GM18870 (cell line): ENCODE data around the gene CAPN5.

Experiments used
- ATAC-seq: cut with Tn5 transposase; IDR thresholded peaks from one replicate; pipeline ENCODE4 v1.9.1; 2021; ENCODE audit warnings: moderate library complexity; ENCODE audit not compliant: unreplicated experiment

CAPN5 gene

DNA sequence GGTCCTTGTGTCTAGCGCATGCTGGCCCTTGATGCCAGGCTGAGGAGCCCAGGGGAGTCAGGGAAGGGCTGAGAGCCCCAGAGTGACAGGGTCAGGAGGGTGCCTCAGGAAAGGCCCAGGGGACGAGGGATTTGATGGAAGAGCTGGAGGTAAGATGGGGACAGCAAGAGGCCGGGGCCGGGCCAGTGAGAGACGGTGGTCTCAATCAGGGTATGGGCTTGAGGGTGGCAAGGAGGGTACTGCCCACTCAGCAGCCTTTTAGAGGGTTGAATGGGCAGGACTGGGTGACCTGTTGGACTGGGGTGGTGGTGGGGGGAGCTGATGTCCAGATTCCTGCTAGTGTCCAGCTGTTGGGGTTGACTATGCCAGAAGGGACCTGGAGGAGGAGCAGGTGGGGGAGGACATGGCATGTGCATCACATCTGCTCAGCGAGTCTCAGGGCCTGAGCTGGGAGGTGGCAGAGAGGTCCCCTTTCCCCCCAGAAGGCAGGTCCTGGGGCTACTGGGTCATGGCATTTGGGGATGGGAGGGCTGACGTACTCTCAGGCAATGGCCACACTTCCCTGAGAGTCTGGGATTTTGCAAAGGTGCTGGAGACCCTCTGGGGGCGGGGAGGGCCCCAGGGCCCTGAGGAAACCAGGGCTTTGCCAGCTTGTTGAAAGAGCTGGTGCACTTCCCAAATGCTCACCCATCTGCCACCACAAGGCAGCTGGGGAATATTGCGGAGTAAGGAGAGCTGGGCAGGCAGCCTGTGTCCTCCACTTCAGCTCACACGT is 79.7 kb downstream of the CAPN5 start:
- no peak for ATAC-seq

DNA sequence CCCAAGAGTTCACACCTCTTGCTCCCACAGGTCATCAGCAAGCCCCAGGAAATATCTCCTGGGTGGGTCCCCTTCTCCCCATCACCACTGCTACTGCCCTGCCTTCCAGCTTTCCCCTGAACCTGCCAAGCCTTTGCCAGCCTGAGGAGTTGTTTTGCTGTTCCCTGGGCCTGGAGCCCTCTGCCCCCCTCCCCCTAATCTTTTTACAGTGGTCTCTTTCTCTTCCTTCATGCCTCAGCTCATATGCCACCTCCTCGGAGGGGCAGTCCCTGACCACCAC is 80.2 kb downstream of the CAPN5 start:
- no peak for ATAC-seq

DNA sequence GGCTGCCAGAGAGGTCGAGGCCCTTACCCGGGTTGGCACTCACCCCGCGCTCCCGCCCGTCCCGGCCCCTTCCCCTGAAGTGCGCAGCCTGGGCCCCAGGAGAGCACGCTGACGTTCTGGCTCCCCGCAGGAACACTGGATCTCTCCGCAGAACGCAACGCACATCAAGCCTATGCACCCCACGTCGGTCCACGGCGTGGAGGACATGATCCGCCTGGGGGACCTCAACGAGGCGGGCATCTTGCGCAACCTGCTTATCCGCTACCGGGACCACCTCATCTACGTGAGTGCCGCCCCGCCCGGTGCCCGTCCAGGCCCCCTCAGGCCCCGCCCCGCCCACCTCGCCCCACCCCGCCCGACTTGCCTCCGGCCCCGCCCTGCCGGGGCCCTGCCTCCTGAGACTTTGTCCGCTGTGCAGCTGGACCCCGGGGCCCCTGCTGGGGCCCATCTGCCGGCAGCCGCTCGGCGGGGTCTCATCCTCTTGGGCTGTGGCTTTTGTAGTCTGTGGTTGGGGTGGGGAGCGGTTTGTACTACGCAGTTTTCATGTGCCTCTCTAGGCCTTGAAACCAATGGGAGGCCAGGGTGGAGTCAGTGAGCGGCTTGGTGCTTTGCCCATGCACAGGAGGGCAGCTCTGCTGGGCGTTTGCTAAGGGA is 81.0 kb downstream of the CAPN5 start:
- no peak for ATAC-seq

- ATAC-seq = no peak
Measured at GRCh38 chr11:77148963-77149715, 82.4 kb downstream of the CAPN5 start.

- ATAC-seq = no peak
Measured at GRCh38 chr11:77149716-77150392, 83.1 kb downstream of the CAPN5 start.

DNA sequence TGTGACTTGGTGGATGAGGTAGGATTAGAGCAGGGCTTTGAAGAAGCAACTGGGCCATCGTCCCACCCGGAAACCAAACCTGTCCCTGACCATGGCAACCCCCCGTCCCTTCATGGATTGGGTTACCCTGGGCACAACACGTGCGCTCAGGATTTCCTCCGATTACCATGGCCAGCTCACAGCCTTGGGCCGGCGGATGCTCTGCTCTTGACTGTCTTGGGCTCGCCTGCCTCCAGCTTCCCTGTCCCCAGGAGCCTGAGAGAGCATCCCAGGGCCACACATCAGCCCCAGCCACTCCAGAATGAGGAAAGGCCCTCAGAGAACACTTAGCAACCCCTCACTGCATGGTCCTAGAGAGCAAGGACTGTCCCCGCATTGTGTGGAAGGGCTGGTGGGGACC is 84.1 kb downstream of the CAPN5 start:
- no peak for ATAC-seq

DNA sequence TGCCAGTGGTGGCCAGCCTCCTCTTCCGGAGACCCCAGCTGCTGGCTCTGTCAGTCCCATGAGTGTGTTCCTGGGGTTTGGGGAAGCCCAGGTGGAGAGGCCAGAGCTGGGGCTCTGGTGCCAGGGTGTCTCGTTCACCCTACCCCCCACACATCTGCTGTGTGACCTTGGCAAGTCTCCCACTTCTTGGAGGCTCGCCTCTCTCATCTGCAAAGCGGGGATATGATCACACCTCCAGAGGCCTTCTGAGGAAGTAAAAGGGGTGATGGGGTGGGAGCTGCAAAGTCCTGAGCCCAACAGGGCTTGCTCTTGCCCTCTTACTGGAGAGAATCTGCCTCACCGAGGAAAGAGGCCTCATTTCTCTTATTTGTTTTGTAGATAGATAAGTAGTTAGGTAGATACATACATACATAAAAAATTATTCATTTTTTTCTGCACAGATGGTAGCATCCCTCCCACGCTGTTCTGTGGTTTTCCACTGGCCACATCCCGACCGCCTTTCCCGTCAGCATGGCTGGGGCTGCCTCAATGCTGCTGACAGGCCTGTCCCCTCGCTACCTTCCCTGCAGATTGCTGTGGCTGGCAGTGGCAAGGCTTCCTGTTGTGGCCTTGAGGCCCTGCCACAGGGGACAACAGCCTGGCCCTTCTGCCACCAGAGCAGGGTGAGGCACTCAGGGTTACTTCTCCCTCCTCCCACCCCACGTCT is 85.2 kb downstream of the CAPN5 start:
- no peak for ATAC-seq

DNA sequence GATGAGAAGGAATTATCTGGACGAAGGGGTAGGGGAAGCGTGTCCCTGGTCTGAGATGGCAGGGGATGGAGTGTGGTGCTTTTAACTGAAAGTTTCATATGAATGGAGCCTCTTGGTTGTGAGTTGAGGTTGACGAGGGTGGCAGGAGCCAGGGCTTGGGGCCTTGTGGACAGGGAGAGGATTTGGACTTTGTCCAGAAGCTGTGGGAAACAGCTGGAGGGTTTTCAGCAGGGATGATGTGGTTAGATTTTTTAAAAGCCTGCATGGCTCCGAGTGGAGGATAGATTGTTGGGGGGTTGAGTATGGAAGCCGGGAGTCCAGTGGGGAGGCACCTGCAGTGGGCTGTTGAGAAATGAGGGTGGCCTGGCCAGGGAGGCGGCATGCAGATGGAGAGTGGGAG is 86.1 kb downstream of the CAPN5 start:
- ATAC-seq = no peak

- no peak for ATAC-seq
Measured at GRCh38 chr11:77153276-77154185, 86.8 kb downstream of the CAPN5 start.

DNA sequence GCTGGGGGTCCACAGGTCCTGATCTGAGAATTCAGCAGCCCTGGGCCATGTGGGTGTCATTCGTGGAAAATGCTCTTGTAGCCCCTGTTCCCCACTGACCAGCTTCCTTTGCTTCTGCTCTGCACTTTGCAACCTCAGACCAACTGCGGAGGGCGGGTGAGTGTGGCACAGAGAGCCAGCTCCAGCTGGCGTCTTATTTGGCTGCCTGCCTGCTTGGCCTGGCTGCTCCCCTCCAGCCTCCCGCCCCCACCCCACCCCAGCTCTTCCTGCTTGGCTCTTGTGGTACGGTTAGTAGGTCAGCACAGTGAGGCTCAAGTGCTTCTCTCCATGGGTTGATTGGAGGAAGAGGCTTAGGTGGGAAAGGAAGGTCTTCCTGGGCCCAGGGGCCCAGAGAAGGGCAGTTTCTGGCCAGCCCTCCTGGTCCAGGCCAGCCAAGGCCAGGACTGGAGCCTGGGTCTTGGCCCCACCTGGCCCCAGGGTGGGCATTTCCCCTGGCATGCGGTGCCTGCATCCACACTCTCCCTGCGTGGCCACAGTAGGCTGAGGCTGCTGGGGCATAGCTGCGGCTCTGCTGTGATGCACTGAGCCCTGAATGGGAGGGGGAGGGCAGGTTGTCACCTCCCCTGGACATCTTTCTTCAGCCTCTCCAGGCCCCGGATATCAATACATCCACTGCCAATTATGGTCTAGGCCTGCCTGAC is 87.8 kb downstream of the CAPN5 start:
- no peak for ATAC-seq

DNA sequence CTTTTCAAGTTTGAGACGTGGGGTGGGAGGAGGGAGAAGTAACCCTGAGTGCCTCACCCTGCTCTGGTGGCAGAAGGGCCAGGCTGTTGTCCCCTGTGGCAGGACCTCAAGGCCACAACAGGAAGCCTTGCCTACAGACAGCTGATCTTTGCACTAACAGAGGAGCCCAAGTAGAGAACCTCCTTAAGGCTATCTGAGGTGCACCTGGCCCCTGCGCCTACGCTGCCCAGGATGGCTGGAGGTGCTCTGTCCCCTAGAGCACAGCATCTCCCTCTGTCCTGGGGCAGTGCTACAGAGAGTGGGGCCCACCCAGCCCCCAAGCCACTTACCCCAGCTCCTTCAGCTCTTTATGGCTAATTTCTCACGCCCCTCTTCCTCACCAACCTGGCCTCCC is 88.3 kb downstream of the CAPN5 start:
- no peak for ATAC-seq

DNA sequence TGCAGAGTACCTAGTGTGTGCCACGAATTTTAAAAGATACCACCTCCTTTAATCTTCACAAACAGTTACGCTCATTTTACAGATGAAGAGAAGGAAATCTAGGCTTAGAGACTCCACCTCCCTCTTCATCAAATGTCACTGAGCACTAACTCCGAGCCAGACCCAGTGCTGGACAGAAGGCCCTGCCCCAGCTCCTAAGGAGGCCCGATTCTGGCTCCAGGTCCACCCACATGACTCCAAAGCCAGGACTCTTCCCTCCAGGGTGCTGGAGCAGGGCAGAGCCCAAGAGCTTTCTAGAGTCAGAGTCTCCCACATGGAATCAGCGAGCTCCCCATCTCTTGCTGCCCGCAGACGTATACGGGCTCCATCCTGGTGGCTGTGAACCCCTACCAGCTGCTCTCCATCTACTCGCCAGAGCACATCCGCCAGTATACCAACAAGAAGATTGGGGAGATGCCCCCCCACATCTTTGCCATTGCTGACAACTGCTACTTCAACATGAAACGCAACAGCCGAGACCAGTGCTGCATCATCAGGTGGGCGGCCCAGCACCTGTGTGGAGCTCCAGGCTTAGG is 88.9 kb downstream of the CAPN5 start:
- ATAC-seq = no peak

- ATAC-seq = no peak
Measured at GRCh38 chr11:77156396-77157195, 89.8 kb downstream of the CAPN5 start.

DNA sequence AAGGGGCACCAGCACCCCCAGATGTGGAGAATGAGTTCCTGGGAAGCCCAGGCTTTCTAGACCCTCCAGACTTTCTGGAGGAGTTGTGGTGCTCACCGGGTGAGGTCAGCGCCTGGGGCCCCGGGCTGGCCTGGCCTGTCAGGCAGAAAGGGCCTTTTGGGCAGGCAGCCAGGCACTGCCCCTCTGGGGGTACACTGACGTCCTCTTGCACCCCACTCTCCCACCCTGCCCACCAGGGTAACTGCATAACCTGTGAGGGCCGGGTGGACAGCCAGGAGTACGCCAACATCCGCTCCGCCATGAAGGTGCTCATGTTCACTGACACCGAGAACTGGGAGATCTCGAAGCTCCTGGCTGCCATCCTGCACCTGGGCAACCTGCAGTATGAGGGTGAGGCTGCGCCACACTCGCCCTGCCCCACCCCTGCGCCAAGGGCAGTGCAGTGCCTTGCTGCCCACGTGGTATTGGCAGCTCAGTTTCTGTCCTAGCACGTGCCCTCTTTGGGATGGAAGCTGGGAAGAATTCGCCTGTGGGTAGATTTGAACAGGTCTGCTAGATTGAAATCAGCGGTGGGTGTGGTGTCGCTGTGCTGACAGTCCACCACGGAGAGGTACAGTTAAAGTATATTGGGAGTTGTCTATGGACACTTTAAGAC is 91.4 kb downstream of the CAPN5 start:
- ATAC-seq = no peak

DNA sequence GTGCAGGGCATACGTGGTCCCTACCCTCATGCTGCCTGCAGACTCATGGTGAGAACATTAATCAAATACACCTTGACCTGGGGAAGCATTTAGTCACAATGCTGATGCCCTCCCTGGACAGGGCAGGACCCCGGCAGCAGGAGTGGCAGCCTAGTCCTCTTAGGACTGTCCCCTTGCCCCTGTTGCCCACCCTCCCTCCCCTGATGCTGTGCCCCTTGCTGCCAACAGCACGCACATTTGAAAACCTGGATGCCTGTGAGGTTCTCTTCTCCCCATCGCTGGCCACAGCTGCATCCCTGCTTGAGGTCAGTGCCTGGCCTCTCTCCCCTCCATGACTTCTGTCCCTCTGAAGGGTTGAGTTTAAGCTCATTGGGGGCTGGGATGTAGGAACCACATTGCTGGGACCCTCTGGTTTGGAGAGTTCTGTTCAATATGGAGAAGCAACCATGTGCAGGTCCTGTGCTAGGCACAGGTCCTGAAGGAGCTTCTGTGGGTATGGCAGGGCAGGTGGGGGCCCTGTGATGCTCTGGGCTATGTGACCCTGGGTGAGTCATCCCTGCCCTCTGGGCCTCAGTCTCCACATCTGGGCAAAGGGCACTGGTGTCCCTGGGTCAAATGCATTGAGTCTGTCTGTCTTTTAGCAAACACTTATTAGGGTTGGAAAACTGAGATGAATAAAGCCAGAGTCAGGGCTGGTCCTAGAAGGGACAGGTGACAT is 92.6 kb downstream of the CAPN5 start:
- ATAC-seq = no peak

- ATAC-seq = no peak
Measured at GRCh38 chr11:77159937-77160495, 93.2 kb downstream of the CAPN5 start.

DNA sequence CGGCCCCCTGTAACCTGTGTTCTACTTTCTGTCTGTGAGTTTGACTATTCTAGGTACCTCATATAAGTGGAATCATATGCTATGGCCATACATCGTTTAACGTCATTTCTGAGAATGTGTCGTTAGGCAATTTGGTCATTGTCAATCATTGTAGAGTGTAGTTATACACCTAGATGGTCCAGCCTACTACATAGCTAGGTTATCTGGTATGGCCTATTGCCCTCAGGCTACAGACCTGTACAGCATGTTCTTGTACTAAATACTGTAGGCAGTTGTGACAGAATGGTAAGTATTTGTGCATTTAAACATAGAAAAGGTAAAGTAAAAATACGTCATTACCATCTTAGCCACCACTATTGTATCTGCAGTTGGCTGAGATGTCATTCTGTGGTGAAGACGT is 96.5 kb downstream of the CAPN5 start:
- ATAC-seq = no peak
